RWPE2 (cell line): ENCODE results near the gene PTPA.
A peak's percentile ranks its signal among the peaks of the same experiment; 100 is the strongest.

ENCODE experiments used
- ATAC-seq: fragments of 200-7000 bp; cut with Tn5 transposase; 3 replicates; pipeline ENCODE4 v1.9.1; 2021; ENCODE audit warnings: low read depth
- DNase-seq: peaks from one replicate; pipeline ENCODE4 v3.0.0-alpha.2; 2020; ENCODE audit warnings: low spot score
- H3K27ac ChIP-seq: fragments of 450-650 bp; 2 replicates; pipeline ENCODE4 v1.5.1; 2017; ENCODE audit warnings: mild to moderate bottlenecking; ENCODE audit not compliant: poor library complexity, severe bottlenecking
- H3K27me3 ChIP-seq: fragments of 250-450 bp; sonication (Bioruptor Pico); 2 replicates; pipeline ENCODE4 v1.5.1; 2021; ENCODE audit warnings: mild to moderate bottlenecking, moderate library complexity; ENCODE audit not compliant: insufficient read depth, poor library complexity, severe bottlenecking
- H3K36me3 ChIP-seq: fragments of 250-450 bp; sonication (Bioruptor Pico); 2 replicates; pipeline ENCODE4 v1.5.1; 2020; ENCODE audit warnings: low read depth, mild to moderate bottlenecking, moderate library complexity
- H3K4me1 ChIP-seq: fragments of 250-450 bp; sonication (Bioruptor Pico); 2 replicates; pipeline ENCODE4 v1.5.1; 2021; ENCODE audit warnings: mild to moderate bottlenecking, moderate library complexity; ENCODE audit not compliant: insufficient read depth, poor library complexity, severe bottlenecking
- H3K4me3 ChIP-seq: fragments of 250-450 bp; sonication (Bioruptor Pico); 2 replicates; pipeline ENCODE4 v1.5.1; 2021; ENCODE audit warnings: mild to moderate bottlenecking, moderate library complexity; ENCODE audit not compliant: severe bottlenecking
- H3K9me3 ChIP-seq: fragments of 250-450 bp; sonication (Bioruptor Pico); 2 replicates; pipeline ENCODE4 v1.5.1; 2021; ENCODE audit warnings: mild to moderate bottlenecking, moderate library complexity; ENCODE audit not compliant: severe bottlenecking
- CTCF ChIP-seq: fragments of 450-650 bp; IDR thresholded peaks from one replicate; pipeline ENCODE4 v1.5.1; 2017; ENCODE audit warnings: mild to moderate bottlenecking, moderate library complexity; ENCODE audit not compliant: poor library complexity, severe bottlenecking

PTPA gene

GRCh38 chr9:129108083-129108804 lies 3.0 kb upstream of the PTPA start:
- ATAC-seq (no peak), DNase-seq (no peak)
- no peaks in the 10 kb centered on the region for H3K9me3 ChIP-seq
- H3K4me1 ChIP-seq = peaks cover 4% of the 10 kb centered on the region
- no peaks in the 10 kb centered on the region for H3K36me3 ChIP-seq
- no peak overlapping the region for H3K4me3 ChIP-seq
- H3K27me3 ChIP-seq = no peaks in the 10 kb centered on the region
- H3K27ac ChIP-seq = no peak overlapping the region
- TF ChIP-seq CTCF = no peak

DNA sequence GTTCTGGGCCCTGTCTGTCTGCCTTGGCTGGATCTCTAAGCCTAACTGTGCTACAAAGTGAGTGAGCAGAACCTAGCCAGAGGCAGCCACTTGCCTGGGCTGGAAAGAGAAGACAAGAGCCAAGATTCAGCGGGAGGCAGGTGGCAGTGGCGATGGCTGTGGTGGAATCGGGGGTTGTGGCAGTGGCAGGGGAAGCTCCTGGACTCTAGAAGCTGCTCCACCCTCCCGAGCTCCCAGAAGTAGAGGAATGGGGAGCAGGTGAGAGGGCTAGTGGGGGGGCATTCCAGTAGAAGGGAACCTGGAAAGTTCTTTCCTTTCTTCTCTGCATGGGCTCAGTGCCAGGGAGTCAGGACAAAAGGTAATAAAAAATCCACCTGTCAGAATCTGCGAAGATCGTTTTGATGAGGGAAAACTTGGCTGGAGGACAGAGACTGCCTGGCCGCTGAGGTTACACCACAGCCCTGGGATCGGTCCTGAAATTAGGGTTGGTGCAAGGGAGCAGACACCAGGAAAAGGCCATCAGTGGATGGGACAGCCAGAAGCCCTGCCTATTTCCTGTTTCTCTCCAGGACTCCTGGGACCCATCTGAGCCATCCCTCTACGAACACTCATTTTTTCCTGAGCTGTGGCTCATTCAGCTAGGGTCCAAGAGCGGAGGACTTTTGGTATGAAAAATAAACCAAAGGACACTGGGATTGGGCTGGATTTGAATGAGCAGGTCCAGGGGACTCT lies 2.2 kb upstream of the PTPA start:
- Histone ChIP-seq H3K4me3 (no peak overlapping the region), H3K4me1 (peaks cover 4% of the 10 kb centered on the region), H3K36me3 (no peaks in the 10 kb centered on the region), H3K27me3 (no peaks in the 10 kb centered on the region), H3K9me3 (no peaks in the 10 kb centered on the region), H3K27ac (no peak overlapping the region)
- DNase-seq (peak; percentile 15), ATAC-seq (no peak)
- no peak for TF ChIP-seq CTCF

DNA sequence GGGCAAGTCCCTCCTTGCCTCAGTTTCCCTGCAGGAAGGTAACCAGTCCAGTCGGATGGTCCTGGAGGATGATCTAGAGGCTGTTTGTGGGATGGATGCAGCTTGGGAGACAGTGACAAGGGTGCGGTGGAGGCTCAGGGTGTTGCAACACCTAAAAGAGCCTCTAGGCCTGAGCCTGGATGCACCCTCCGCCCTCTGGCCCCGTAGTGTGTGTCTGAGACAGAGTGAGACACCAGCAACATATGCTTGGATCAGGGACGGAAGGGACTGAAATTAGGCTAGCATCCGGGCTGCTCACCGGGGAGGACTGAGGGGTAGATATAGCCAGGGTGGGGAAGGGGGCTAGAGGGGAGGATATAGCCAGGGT lies 1.7 kb upstream of the PTPA start:
- H3K27me3 ChIP-seq = no peaks in the 10 kb centered on the region
- no peaks in the 10 kb centered on the region for H3K9me3 ChIP-seq
- no peak for TF ChIP-seq CTCF
- DNase-seq = no peak
- no peak for ATAC-seq
- H3K27ac ChIP-seq = no peak overlapping the region
- H3K4me3 ChIP-seq = no peak overlapping the region
- peaks cover 4% of the 10 kb centered on the region for H3K4me1 ChIP-seq
- H3K36me3 ChIP-seq = no peaks in the 10 kb centered on the region

DNA sequence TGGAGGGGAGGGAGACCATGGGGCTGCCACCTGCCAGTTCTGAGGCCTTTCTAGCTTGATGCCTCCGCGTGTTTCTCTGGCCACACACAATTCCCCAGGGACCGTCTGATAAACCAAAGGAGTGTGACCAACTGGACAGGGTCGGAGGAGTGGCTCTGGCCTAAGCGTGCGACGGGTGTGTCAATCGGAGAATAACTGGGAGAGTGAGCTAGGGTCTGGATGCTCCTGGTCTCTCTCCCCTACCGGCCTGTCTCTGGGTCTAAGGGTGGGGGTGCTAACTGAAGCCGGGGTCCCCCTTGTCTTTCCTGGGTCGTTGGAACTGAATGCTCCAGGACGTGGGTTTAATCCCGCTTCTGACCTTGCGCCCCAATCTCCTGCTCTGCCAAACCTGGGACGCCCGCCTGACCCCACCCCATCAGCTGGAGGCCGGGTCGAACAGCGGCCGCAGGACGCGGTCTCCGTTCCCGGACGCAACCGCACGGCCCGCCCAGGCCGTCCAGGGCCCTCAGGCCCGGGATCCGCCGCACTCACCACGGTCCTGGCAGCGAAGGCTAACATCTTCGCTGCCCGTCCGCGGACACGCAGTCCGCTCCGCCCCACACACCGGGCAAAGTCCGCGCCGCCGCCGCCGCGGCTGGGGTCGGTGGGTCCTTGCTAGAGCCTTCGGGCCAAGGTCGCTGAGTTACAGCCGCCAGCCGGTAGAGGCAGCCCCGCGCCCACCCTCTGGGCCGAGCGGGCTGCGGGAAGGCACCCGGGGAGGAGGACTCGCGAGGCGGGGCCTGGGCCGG lies 1.1 kb upstream of the PTPA start:
- Histone ChIP-seq H3K4me1 (peaks cover 4% of the 10 kb centered on the region), H3K27me3 (no peaks in the 10 kb centered on the region), H3K9me3 (no peaks in the 10 kb centered on the region), H3K36me3 (no peaks in the 10 kb centered on the region), H3K27ac (peak overlapping the region; percentile 68), H3K4me3 (peak overlapping the region; percentile 77)
- TF ChIP-seq CTCF = no peak
- ATAC-seq (peak; percentile 15), DNase-seq (no peak)
